Stromal cell of bone marrow (primary cell): ENCODE data around the gene IMMP2L.

Experiments
- DNase-seq: peaks from one replicate; pipeline ENCODE4 v3.0.0-alpha.2; 2012; ENCODE audit warnings: low read depth

The IMMP2L gene

GRCh38 chr7:110867771-110868170 lies 694.5 kb downstream of the IMMP2L start:
- DNase-seq: no peak

DNA sequence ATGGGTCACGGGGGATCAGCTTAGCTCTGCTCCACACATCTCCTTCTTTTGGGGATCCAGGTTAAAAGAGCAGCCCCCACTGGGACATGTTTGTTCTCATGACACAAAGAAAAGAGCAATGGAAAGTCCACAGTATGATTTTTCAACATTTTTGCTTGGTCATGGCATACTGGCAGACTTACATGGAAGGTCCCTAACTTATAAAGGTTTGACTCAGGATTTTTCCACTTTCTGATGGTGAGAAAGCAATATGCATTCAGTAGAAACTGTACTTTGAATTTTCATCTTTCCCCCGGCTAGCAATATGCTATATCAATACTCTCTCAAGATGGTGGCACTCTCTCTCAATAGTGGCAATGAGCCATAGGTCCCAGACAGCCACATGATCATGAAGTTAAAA lies 699.0 kb downstream of the IMMP2L start:
- no peak for DNase-seq

DNA sequence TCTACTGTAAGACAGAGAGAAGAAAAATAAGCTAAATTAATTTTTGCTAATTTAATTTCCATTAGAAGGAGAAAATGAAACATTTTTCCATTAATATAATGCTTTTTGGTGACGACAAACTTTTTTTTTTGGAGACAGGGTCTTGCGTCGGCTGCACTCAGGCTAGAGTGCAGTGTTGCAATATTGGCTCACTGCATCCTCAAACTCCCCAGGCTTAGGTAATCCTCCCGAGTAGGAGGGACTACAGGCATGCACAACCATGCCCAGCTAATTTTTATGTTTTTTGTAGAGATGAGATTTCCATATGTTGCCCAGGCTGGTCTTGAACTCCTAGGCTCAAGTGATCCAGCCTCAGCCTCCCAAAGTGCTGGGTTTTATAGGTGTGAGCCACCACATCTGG lies 701.1 kb downstream of the IMMP2L start:
- no peak for DNase-seq

GRCh38 chr7:110857106-110857505 lies 705.2 kb downstream of the IMMP2L start:
- no peak for DNase-seq

- no peak for DNase-seq
Observed at GRCh38 chr7:110856704-110857103, 705.6 kb downstream of the IMMP2L start.

- no peak for DNase-seq
Observed at GRCh38 chr7:110854651-110855050, 707.6 kb downstream of the IMMP2L start.

DNA sequence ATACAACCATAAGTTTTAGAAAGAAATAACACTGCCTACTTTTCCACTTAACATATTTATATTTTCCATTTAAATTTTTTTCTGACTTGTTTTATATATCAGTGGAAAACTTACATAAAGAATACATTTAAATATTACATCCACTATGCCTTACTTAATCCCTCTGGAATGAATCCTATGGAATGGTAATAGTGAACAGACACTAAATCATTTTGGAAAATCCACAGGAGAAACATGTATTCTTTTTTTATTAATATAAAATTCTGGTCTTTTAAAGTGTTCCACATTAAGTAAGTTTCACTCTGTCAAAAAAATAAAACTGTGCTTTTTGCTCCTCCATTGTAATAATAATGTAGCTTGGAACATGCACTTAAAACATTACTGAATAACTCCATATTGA lies 708.1 kb downstream of the IMMP2L start:
- no peak for DNase-seq

DNA sequence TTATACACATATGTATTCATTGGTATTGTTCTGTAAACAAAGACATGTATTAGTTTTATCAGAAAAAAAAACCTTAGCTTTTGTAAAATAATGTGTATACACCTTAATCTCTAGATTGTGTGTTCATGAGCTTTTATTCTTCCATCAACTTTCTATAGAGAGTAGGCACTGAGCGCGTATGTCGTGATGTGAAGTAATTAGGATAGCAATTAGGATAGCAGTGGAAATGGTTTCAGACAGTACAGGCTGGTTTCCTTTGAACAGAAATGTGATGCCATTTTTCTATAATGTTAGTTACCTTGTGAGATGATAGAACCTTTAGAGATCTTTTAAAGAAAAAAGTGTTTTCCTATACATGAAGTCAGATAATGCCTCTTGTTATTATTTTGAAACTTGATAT lies 709.0 kb downstream of the IMMP2L start:
- DNase-seq: no peak

DNA sequence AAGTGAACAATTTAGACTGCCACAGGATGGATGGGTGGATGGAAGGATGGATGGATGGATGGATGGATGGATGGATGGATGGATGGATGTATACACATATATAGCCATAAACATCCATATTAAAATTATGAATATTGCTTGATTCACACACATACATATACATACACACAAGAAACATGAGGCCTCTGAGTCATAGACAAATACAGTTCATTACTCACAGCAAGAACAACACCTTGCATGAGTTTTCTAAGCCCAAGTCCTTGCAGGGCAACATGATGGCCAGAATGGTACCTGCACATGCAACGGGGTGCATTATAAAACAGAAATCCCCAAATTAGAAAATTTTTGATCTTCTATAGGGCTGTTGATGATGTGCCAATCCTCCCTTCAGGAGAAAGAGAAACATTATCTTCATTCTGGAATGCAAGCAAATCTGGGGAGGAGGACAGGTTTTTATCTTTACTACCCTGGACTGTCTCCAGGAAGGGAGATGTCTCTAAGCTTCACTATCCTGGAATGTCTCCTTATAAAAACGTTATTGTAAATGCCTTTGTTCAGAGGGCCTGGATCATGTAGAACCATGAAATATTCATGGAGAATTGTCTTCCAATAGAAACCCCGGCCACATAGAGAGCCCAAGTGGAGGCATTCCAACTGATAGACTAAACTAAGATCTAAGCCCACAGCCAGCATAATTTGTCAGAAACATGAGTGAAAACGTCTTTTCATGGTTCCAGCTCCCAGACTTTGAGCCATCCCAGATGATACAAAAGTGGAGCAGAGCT lies 709.9 kb downstream of the IMMP2L start:
- DNase-seq: no peak

GRCh38 chr7:110850224-110850623 lies 712.1 kb downstream of the IMMP2L start:
- no peak for DNase-seq

DNA sequence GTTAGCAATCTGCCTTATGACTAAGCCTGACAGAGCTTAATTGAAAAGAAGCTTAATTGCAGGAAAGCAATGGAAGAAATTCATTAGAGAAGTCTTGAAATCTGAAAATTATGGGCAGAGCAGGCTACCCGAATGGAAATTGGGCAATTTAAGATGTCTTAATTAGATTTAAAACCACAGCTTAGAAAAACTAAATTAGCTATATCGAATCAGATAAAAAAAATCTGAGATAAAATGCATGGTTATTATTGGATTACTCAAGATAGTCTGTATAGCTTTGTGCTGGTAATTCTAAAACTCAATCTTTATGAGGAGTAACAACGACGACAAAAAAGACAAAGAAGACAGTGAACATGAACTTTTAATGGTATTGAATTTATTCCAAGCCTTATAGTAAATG lies 719.5 kb downstream of the IMMP2L start:
- DNase-seq: no peak

- no peak for DNase-seq
Observed at GRCh38 chr7:110841840-110842545, 720.3 kb downstream of the IMMP2L start.

- DNase-seq: peak; percentile 3
Observed at GRCh38 chr7:110839866-110840265, 722.4 kb downstream of the IMMP2L start.

GRCh38 chr7:110835849-110836248 lies 726.4 kb downstream of the IMMP2L start:
- no peak for DNase-seq

GRCh38 chr7:110835218-110835617 lies 727.1 kb downstream of the IMMP2L start:
- no peak for DNase-seq

GRCh38 chr7:110831419-110831818 lies 730.9 kb downstream of the IMMP2L start:
- DNase-seq: no peak

DNA sequence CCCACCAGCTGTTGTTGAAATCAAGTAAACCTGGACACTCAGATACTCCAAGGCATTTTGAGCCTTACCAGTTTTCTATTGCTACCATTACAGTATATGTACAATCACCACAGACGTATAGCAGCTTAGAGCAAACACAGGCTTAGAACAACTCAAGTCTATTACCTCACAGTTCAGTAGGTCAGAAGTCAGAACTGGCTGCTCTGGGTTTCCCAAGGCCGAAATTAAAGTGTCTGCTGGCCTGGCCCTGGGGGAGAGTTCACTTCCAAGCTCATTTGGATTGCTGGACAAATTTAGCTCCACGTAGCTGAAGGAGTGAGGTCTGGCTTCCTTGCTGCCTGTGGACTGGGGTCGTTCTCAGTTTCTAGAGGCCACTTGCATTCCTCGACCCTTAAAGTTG lies 731.5 kb downstream of the IMMP2L start:
- DNase-seq: no peak

DNA sequence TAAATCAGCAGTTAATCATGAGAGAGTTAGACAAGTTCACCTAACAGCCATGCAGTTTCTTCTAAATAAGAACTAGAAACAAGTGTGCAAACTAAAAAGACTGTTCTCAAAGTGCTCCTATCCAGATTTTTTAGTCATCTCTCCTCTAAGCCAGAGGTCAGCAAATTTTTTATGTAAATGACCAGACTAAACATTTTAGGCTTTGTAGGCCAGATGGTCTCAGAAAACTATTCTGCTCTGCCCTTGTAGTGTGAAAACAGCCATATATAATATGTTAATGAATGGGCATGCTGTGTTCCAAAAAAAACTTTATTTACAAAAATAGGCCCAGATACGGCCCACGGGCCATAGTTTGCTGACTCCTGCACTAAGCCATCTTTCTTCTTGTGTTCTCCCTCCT lies 734.4 kb downstream of the IMMP2L start:
- no peak for DNase-seq

GRCh38 chr7:110827287-110827855 lies 734.9 kb downstream of the IMMP2L start:
- DNase-seq: no peak

- no peak for DNase-seq
Observed at GRCh38 chr7:110813986-110814385, 748.3 kb downstream of the IMMP2L start.

DNA sequence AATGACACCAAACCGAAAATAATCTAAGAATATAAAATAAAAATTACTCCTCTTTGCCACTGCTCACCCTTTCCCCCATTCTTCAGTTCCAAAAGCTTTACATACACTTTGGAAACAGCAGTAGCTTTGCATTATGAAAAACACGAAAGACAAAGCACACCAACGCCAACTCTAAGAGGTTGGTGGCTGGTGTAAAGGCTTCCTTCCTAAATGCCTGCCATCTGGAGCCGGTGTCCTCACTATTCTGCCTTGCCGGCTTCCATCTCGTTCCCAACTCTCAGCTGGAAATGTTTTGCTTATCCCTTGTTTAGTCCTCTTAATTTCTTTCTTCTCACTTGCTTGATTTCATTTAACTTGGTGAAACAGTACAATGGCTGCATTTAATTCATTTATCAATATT lies 752.5 kb downstream of the IMMP2L start:
- DNase-seq: no peak

GRCh38 chr7:110808361-110808760 lies 753.9 kb downstream of the IMMP2L start:
- DNase-seq: no peak

DNA sequence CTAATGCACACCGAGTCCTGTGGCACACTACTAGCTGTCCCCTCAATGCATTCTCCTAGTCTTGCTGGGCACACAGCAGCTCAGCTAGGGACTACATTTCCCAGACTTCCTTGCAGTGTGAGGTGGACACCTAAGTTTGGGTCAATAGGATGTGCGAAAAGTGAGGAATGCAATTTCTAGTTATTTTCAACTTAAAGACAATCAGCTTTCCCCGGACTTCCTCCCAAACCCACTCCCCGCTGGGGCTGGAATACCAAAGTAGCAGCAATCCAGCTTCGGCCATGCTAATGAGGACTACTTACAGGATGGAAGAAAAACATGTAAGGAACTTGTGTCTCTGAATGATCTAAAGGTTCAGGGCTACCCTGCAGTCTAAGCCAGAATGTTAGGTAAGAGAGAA lies 757.8 kb downstream of the IMMP2L start:
- no peak for DNase-seq
